MM.1S (cell line): ENCODE data around the gene MRNIP.

ENCODE experiments used
- EZH2 ChIP-seq: fragments of 300-600 bp; sonication (generic); optimal IDR thresholded peaks from 2 replicates; pipeline ENCODE3; 2017; ENCODE audit warnings: low read depth, mild to moderate bottlenecking, antibody characterized with exemption, low read length, mixed read lengths
- TF ChIP-seq, protein P1 (sequence below): fragments of 300-600 bp; sonication (generic); IDR thresholded peaks from 2 replicates; pipeline ENCODE4 v1.5.1; 2016; ENCODE audit warnings: antibody characterized with exemption, low read length, mixed read lengths

DNA sequence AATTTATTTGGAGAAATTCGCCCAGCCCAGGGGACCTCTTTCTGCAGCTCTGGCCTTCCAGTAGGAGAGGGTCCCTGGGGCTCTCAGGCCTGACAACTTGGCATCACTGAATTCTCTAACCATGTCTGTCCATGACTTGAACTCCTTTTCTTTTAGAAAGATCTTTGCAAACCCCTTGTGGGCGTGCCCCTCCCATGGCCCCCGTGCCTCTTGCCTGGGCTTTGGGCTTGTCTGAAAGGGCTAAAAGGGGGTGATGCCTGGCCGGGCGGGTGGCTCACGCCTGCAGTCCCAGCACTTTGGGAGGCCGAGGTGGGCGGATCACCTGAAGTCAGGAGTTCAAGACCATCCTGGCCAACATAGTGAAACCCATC is 41.2 kb downstream of the MRNIP start:
- no peak for TF ChIP-seq EZH2
- TF ChIP-seq, protein P1, sequence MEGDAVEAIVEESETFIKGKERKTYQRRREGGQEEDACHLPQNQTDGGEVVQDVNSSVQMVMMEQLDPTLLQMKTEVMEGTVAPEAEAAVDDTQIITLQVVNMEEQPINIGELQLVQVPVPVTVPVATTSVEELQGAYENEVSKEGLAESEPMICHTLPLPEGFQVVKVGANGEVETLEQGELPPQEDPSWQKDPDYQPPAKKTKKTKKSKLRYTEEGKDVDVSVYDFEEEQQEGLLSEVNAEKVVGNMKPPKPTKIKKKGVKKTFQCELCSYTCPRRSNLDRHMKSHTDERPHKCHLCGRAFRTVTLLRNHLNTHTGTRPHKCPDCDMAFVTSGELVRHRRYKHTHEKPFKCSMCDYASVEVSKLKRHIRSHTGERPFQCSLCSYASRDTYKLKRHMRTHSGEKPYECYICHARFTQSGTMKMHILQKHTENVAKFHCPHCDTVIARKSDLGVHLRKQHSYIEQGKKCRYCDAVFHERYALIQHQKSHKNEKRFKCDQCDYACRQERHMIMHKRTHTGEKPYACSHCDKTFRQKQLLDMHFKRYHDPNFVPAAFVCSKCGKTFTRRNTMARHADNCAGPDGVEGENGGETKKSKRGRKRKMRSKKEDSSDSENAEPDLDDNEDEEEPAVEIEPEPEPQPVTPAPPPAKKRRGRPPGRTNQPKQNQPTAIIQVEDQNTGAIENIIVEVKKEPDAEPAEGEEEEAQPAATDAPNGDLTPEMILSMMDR: no peak
